GM21737 (cell line): ENCODE results near the gene IQGAP2.

Experiments used
- ATAC-seq: cut with Tn5 transposase; IDR thresholded peaks from one replicate; pipeline ENCODE4 v1.9.1; 2021; ENCODE audit warnings: mild to moderate bottlenecking, moderate library complexity; ENCODE audit not compliant: unreplicated experiment

IQGAP2 gene

GRCh38 chr5:76553251-76553650 is 150.2 kb downstream of the IQGAP2 start:
- ATAC-seq: no peak

DNA sequence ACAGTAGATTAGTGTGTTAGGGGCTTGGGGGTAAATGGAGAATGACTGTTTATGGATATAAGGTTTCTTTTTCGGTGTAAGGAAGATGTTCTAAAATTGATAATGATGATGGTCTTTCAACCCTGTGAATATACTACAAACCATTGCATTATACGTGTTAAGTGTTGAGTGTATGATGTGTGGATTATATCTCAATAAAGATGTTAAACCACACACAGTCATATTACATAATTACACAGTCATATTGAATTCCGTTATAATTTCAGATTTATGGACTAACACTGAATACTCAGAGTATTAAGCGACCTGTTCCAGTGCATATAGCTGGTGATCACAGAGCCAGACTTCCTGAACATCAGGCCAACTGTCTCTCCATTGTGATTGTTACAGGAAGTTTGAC is 152.0 kb downstream of the IQGAP2 start:
- no peak for ATAC-seq

- no peak for ATAC-seq
Measured at GRCh38 chr5:76555717-76556116, 152.6 kb downstream of the IQGAP2 start.

DNA sequence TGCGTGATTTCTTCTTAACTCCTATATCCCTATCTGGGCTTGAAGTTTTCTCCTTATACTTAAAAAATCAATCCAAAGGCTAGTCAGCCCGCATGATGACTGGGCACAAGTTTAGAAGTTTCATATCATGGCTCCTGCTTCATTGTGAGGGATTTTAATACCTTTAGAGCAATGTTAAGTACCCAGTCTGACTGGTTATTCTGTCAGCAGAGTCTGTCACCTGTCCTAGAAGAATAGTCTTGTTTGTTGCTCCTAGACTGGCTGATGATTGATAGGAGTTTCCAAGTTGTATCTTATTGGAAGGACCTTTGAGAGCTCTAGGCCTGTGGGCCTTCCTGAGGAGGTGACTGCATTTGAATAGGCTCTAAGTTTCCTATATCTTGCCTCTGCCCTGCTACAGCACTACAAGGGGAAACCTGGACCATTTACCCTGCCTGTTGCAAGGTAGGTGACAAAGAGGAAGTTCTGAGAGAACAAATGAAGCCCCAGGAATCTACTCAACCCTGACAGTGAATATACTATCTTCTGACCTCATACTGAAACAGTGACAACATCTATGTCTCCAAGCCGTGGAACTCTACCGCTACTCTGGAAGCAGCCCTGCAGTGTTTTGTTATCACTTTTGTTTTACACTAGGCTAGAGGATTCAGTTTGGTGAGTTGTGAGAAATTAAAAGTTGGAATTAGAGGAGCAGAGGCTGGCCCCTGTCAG is 153.6 kb downstream of the IQGAP2 start:
- ATAC-seq: peak; percentile 90

GRCh38 chr5:76560952-76561891 is 158.1 kb downstream of the IQGAP2 start:
- no peak for ATAC-seq

DNA sequence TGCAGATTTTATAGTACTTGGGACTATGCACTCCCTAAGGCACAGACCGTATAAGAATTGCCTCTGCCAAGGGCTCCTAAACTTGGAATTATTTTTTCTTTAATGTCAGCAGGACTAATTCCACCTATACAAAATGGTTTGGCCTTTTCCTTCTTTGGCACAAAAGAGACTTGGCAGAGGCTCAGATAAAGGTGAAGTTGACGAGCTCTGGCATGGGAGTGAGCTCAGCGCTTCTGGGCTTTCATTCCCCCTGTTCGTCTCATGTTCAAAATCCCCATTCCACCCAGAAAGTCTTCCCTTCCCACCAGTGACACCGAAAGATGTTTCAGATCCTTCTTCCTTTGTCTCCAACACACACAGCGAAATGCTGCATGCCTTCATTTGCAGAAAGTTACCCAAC is 158.9 kb downstream of the IQGAP2 start:
- no peak for ATAC-seq

GRCh38 chr5:76565009-76565408 is 161.9 kb downstream of the IQGAP2 start:
- no peak for ATAC-seq

DNA sequence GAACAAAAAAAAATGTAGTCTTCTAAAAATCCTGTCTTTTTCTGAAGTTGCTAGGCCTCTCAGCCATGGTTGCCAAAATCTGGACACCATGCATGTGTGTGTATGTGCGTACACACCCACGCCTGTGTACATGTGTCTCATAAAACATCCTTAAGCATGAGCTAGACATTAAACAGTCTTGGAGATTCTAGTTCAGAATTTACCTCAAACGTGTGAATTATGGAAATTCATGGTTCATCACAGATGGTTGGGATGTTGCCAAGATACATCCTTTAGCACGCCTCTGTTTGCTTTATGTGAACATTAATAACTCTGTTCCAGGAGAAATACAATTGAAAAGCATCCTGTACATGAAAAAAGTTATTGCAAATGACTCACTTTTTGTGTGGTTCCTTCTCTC is 167.1 kb downstream of the IQGAP2 start:
- ATAC-seq: no peak

DNA sequence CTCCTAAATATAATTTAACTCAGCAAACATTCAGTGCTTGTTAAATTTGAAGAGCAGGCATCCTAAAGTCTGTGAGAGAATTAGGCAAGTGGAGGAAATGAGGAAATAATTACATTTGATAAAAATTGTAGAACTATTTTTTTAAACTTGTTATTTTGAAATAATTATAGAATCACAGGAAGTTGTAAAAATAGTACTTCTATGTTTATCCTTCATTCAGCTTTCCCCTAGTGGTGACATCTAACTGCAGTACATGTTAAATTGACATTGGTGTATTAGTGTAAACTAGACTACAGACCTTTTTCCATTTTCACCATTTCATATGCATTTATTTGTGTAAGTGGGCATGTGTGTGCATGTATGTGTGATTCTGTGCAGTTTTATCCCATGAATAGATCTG is 168.5 kb downstream of the IQGAP2 start:
- ATAC-seq: no peak

GRCh38 chr5:76576450-76576849 is 173.4 kb downstream of the IQGAP2 start:
- no peak for ATAC-seq

GRCh38 chr5:76576996-76577395 is 173.9 kb downstream of the IQGAP2 start:
- ATAC-seq: no peak

DNA sequence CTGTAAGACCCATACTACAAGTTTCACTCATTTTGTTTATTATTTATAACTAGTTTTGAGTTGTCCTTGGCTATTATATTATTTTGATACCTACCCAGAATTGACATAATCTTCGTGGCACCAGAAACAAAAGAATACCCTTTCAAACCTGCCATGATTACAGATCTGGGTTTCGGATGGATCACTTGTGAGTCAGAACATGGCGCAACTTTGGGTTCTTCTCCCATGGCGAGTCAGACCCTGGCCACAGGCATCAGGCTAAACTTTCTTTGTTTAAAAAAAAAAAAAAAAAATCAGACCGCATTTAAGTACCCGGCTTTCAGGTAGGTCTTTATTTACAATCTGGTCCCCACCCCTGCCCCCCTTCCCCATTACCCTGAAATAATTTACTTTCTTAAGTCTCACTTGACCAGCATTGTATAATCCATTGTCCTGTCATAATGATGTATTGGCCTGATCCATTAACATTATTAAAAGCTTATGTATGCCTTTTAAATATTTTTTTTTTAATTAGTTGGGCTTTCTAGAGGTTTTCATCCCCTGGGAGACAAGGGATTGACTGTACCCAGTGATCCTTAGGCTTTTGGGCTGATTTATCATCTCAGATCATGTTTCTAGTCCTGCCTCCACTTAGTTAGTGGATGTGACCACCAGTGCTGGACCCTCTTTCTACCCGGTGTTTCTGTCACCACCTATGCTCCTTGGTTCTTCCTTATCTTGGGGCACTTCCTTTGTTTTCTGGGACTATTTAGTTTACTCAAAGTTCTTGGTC is 176.3 kb downstream of the IQGAP2 start:
- no peak for ATAC-seq

- no peak for ATAC-seq
Measured at GRCh38 chr5:76580981-76581380, 177.9 kb downstream of the IQGAP2 start.

DNA sequence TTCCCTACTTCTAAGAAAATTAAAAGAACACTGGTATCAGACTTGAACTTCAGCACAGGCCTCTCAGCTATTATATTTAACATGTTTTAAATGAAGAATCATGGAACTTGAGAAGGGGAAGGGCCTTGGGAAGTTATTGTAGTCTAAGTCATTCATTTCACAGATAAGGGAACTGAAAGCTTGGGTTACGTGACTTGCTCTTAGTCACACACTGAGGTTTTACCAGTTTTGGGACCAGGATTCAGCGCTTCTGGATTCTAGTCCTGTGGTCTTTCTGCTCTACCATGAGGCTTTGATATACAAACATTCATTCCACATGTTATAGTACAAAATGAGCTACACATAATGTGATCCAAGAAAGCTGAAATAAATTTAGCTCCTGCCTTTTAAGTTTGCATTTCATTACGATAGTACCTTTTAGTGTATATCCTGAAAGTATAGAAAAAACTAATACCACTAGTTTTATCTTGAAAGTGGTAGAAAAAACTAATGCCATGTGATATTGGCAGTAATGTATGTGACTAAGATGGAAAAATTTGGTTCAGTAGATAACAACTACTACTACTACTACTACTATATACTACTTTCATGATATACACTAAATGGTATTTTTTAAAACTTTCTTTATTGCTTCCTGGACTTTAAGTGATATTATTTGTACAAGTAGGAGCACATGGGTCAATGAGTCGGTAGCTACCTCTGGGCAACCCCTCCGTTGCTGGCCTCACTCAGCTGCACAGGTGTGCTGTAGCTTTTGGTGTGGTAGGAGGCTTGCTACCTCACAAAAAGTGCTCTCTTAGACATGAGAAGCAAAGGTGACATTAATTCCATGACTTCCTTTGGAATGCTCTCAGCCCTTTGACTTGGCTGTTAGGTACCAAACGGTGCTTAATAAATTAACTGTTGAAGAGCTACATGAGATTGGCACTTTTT is 179.4 kb downstream of the IQGAP2 start:
- peak; percentile 89 for ATAC-seq

GRCh38 chr5:76583163-76584047 is 180.3 kb downstream of the IQGAP2 start:
- no peak for ATAC-seq

GRCh38 chr5:76585783-76586217 is 182.7 kb downstream of the IQGAP2 start:
- no peak for ATAC-seq

- no peak for ATAC-seq
Measured at GRCh38 chr5:76586531-76586930, 183.4 kb downstream of the IQGAP2 start.

DNA sequence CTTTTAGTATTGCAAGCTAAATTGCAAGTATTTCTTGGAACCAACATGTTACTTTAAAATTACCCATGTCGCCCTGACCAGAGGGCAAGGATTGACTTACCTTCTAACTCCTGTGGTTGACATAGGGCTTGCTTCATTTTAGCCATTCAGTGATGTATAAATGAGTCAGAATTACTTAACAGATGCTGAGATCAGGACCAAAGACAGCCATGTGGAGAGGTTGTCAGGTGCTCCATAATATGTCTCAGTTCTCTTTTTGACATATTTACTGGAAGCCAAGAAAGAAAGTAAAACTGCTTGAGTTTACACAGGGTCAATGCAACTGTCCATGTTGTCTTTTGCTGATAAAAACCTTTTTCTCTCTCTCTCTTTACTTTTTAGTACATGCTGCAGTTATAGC is 186.9 kb downstream of the IQGAP2 start:
- ATAC-seq: peak; percentile 93

- ATAC-seq: no peak
Measured at GRCh38 chr5:76591366-76591765, 188.3 kb downstream of the IQGAP2 start.
